Osteoblast (primary cell): ENCODE data around the gene TEX55. TPM values are rescaled to one million over a fixed set of nuclear protein-coding genes. Genes with fewer than 3 reads are reported as not detected.

Experiments used
- DNase-seq: peaks from one replicate; pipeline ENCODE4 v3.0.0; 2011; ENCODE audit warnings: low spot score, mixed read lengths; ENCODE audit not compliant: insufficient read length; ENCODE audit errors: missing footprints
- H2AFZ ChIP-seq: 2 replicates; pipeline ENCODE4 v1.6.0; 2011; ENCODE audit warnings: mild to moderate bottlenecking, low read length
- H3K27ac ChIP-seq: 2 replicates; pipeline ENCODE4 v1.5.1; 2011; ENCODE audit warnings: mild to moderate bottlenecking, low read depth, low read length, moderate library complexity
- H3K27me3 ChIP-seq: 2 replicates; pipeline ENCODE4 v1.6.0; 2012; ENCODE audit warnings: mild to moderate bottlenecking, control low read depth, inconsistent platforms, low read length, moderate library complexity; ENCODE audit not compliant: insufficient read depth
- H3K36me3 ChIP-seq: 2 replicates; pipeline ENCODE4 v1.5.1; 2011; ENCODE audit warnings: mild to moderate bottlenecking, low read length, control low read depth, moderate library complexity; ENCODE audit not compliant: insufficient read depth
- H3K4me1 ChIP-seq: 2 replicates; pipeline ENCODE4 v1.5.1; 2011; ENCODE audit warnings: mild to moderate bottlenecking, low read length, control low read depth, moderate library complexity; ENCODE audit not compliant: insufficient read depth
- H3K4me2 ChIP-seq: 2 replicates; pipeline ENCODE4 v1.6.0; 2011; ENCODE audit warnings: mild to moderate bottlenecking, low read length; ENCODE audit not compliant: insufficient read depth
- H3K4me3 ChIP-seq: fragments of 200-600 bp; sonication (generic); 3 replicates; pipeline ENCODE4 v1.5.1; 2012; ENCODE audit warnings: mild to moderate bottlenecking, low read length, inconsistent platforms; ENCODE audit not compliant: insufficient read depth
- H3K79me2 ChIP-seq: 2 replicates; pipeline ENCODE4 v1.6.0; 2012; ENCODE audit warnings: mild to moderate bottlenecking, low read length, control low read depth, inconsistent platforms; ENCODE audit not compliant: insufficient read depth
- H3K9me3 ChIP-seq: 2 replicates; pipeline ENCODE4 v1.5.1; 2011; ENCODE audit warnings: low read depth, low read length, control low read depth
- H4K20me1 ChIP-seq: 2 replicates; pipeline ENCODE4 v1.6.0; 2012; ENCODE audit warnings: mild to moderate bottlenecking, low read length, control low read depth; ENCODE audit not compliant: insufficient read depth
- total RNA-seq: library from RNA; depleted of rRNA; stranded (reverse); fragments of >200 nt; gene quantifications from 2 replicates; pipeline ENCODE4 v1.2.3, GENCODE V29; 2012
- TF ChIP-seq, protein P1 (sequence below): IDR thresholded peaks from 2 replicates; pipeline ENCODE4 v1.5.1; 2011; ENCODE audit warnings: mild to moderate bottlenecking, low read depth, low read length, moderate library complexity; ENCODE audit errors: extremely low read depth

TEX55 gene
- total RNA-seq, 1 donor = not detected

GRCh38 chr3:119187266-119187665, 41.3 kb downstream of the TEX55 start:
- H3K9me3 ChIP-seq = no peaks in the 10 kb centered on the region
- no peaks in the 10 kb centered on the region for H3K36me3 ChIP-seq
- TF ChIP-seq, protein P1, sequence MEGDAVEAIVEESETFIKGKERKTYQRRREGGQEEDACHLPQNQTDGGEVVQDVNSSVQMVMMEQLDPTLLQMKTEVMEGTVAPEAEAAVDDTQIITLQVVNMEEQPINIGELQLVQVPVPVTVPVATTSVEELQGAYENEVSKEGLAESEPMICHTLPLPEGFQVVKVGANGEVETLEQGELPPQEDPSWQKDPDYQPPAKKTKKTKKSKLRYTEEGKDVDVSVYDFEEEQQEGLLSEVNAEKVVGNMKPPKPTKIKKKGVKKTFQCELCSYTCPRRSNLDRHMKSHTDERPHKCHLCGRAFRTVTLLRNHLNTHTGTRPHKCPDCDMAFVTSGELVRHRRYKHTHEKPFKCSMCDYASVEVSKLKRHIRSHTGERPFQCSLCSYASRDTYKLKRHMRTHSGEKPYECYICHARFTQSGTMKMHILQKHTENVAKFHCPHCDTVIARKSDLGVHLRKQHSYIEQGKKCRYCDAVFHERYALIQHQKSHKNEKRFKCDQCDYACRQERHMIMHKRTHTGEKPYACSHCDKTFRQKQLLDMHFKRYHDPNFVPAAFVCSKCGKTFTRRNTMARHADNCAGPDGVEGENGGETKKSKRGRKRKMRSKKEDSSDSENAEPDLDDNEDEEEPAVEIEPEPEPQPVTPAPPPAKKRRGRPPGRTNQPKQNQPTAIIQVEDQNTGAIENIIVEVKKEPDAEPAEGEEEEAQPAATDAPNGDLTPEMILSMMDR = no peak
- H2AFZ ChIP-seq = no peak overlapping the region
- peak; percentile 6 for DNase-seq
- H3K27ac ChIP-seq = no peak overlapping the region
- H4K20me1 ChIP-seq = no peaks in the 10 kb centered on the region
- H3K4me3 ChIP-seq = no peak overlapping the region
- no peaks in the 10 kb centered on the region for H3K27me3 ChIP-seq
- no peak overlapping the region for H3K4me2 ChIP-seq
- peaks cover 17% of the 10 kb centered on the region for H3K4me1 ChIP-seq
- no peaks in the 10 kb centered on the region for H3K79me2 ChIP-seq

DNA sequence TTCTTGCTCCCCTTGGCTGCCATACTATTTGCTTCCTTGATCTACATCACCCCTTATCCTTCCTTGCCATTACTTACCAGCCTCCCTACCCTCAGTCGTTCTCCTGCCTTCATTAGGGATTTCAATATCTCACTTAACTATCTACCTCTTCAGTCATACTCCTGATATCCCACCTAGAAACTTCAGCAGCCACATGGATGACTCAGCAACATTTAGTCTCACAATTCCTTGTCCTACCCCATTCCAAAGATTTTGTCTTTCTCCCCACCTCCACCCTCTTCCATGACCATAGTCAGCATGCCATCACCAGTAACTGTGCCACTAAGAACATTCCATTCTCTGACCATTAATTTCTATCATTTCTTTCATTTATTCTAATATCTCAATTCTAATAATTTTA, 45.8 kb downstream of the TEX55 start:
- no peak overlapping the region for H3K27ac ChIP-seq
- TF ChIP-seq, protein P1 = no peak
- H3K4me1 ChIP-seq = peaks cover 17% of the 10 kb centered on the region
- H3K9me3 ChIP-seq = no peaks in the 10 kb centered on the region
- no peak for DNase-seq
- no peak overlapping the region for H3K4me2 ChIP-seq
- H4K20me1 ChIP-seq = no peaks in the 10 kb centered on the region
- no peak overlapping the region for H2AFZ ChIP-seq
- H3K4me3 ChIP-seq = no peak overlapping the region
- no peaks in the 10 kb centered on the region for H3K27me3 ChIP-seq
- no peaks in the 10 kb centered on the region for H3K36me3 ChIP-seq
- H3K79me2 ChIP-seq = no peaks in the 10 kb centered on the region

DNA sequence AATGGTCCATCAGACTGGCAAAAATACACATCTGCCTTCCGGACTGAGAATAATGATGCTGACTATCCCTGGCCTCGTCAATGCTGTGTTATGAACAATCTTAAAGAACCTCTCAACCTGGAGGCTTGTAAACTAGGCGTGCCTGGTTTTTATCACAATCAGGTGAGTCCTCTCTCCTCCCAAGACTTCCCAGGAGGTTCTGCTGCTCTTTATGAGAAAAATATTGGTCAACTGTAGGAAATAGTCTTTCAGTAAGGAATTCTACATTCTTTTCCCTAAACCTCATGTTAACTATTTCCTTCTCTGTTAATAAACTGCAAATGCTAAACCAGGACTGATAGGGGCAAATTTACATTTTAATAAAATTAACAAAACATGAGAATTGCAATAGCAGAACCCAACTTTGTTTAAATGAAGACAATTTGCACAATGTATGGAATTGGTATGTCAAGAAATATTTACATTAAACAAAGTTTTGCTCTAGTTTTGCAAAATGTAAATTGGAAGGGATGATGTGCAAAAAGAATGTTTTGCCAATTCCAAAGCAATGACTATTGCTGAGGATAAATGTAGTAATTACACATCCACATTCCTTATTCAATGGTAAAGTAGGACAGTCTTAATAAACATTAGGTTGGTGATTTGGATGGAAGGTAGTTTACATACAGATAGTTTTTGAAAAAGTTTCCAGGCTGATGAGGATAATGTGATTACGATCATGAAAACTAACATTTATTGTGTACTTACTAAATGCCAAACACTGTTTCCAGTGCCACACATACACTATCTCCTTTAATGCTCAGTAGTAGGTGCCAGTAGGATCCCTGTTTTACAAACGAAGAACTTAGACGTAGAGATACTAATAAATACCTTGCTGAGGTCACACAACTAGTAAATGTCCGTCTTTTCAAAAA, 48.5 kb downstream of the TEX55 start:
- Histone ChIP-seq H3K79me2 (no peaks in the 10 kb centered on the region), H3K4me3 (no peak overlapping the region), H3K9me3 (no peaks in the 10 kb centered on the region), H3K27ac (peak overlapping the region; percentile 30), H2AFZ (no peak overlapping the region), H4K20me1 (no peaks in the 10 kb centered on the region), H3K4me1 (peaks cover 14% of the 10 kb centered on the region), H3K4me2 (peak overlapping the region; percentile 2), H3K36me3 (no peaks in the 10 kb centered on the region), H3K27me3 (no peaks in the 10 kb centered on the region)
- TF ChIP-seq, protein P1 = no peak
- DNase-seq = peak; percentile 41

DNA sequence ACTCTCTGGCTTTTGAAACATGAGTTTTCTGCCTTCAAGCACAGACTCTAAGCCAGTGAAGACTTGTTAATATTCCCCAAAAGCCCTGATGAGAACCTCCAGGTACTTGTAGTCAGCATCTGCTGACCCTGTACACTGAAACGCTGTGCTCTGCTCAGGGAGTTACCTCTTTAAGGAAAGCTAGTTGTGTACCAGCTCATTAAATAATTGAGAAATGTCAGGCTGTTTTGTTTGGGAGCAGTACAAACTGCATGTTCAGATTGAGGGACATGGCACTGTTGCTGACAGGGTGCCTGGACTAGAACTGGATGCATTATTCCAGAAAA, 49.1 kb downstream of the TEX55 start:
- H3K27ac ChIP-seq = no peak overlapping the region
- DNase-seq = no peak
- H3K4me2 ChIP-seq = peak overlapping the region; percentile 2

More for the DNA sequence above, 49.1 kb downstream of the TEX55 start:
- no peaks in the 10 kb centered on the region for H3K9me3 ChIP-seq
- H3K4me3 ChIP-seq = no peak overlapping the region
- H4K20me1 ChIP-seq = no peaks in the 10 kb centered on the region
- peaks cover 14% of the 10 kb centered on the region for H3K4me1 ChIP-seq
- no peaks in the 10 kb centered on the region for H3K79me2 ChIP-seq
- H3K36me3 ChIP-seq = no peaks in the 10 kb centered on the region
- no peak overlapping the region for H2AFZ ChIP-seq
- H3K27me3 ChIP-seq = no peaks in the 10 kb centered on the region
- TF ChIP-seq, protein P1 = no peak
